HG03045 (cell line): ENCODE data around the gene SLC26A1.

ENCODE experiments used
- ATAC-seq: cut with Tn5 transposase; IDR thresholded peaks from one replicate; pipeline ENCODE4 v1.9.1; 2021; ENCODE audit warnings: mild to moderate bottlenecking, moderate library complexity; ENCODE audit not compliant: unreplicated experiment

The SLC26A1 gene

GRCh38 chr4:993111-994029, at the start of gene SLC26A1:
Gene SLC26A1, minus strand, starts transcription at chr4:993404. Its CDS starts 1,701 bp downstream, at chr4:991703.
- ATAC-seq: no peak

GRCh38 chr4:1042352-1043055, 49.3 kb upstream of the SLC26A1 start:
- ATAC-seq: no peak

- ATAC-seq: no peak
Observed at GRCh38 chr4:1041936-1042330, 48.7 kb upstream of the SLC26A1 start.

- ATAC-seq: no peak
Observed at GRCh38 chr4:1041147-1041935, 48.1 kb upstream of the SLC26A1 start.

- no peak for ATAC-seq
Observed at GRCh38 chr4:1040344-1041146, 47.3 kb upstream of the SLC26A1 start.

DNA sequence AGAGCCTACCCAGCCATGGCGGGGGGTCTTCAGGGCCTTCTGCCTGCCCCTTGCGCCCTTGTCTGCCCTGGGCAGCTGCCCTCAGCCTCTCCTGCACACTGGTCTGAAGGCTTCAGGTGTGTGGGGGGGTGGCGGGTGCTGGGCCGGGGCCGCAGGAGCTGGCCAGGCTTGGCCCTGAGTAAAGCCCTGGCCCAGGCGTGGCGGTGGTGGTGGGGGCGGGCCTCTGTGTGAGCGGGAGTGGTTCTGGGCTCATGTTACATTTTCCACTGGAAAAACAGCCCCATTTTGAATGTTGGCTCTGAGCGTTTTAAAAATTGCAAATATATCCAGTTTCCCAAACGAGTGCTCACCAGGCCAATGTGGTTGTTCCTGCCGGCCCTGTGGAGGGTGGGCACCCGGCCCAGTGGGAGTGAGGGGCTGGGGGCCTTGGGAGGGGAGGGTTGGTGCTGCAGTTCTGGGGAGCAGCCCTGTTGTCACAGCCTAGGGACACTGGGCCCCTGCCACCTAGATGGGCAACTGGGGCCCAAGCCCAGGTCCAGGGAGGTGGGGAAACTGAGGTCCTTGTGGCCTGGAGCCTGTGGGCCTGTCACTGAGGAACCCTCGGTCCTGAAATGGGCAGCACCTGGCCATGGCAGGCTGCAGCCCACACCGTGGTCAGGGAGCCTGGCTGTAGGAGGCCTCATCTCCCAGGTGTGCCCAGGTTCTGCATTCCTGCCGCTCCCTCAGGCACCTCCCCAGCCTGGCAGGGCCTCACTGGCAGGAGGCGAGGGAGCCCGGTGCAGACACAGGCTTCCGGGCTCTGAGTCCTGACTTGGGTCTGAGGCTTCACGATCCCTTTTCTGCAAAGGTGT, 46.5 kb upstream of the SLC26A1 start:
- no peak for ATAC-seq

DNA sequence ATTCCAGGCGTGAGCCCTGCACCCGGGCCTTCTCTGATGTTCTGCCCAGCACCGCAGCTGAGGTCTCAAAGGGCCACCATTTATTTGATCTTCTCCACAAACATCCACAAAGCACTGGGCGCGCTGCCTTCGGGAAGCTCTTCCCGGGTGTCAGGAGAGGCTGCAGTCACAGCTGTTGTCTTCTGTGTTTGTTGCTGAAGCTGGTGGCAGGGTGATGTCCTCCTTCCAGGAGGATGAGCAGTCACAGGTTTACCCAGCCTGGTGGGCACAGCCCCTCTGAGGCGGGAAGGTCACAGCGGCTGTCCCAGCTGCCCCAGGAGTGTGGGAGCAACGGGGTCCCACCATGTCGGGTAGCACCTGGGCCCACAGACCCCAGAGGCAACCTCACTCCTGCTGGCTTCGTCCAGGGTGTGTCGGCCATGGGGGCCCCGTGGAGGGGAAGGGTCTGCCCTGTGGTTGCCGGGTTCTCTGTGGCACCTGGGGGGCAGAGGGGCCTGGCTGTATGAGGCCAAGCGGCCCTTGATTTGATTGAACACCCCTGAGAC, 45.8 kb upstream of the SLC26A1 start:
- no peak for ATAC-seq

DNA sequence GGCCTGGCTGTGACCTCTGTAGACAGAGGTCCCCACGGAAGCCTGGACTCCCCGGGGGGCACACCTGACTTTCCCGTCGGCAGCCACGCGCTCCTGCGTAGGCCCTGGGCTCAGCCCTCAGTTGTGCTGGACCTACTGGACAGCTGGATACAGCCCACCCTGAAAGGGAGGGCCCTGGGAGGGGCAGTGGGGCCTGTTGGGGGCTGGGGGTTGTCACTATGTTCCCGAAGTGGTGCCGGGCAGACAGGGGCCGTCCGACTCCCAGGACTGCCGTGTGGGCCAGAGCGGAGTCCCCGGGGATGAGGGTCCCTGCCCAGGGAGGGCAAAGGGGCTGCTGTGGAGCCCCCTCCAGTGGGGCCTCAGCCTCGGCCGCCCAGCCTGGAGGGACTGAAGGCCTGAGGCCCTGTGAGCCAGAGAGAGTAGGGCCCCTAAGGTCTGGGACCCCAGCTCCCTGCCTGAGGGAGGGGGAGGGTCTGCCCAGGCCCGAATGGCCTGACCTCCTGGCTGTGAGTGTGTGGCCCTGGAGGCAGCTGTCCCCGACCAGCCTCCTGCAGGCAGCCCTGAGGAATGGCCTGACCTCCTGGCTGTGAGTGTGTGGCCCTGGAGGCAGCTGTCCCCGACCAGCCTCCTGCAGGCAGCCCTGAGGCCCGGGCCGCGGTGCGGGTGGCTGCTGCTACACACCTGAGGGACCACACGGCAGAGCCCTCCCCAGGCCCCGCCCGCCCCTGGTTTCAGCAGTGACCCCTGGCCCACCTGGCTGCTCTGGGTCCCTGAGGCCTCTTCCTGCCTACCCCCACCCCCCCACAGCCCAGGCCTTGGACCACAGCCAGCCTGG, 44.0 kb upstream of the SLC26A1 start:
- no peak for ATAC-seq

GRCh38 chr4:1036095-1036494, 42.9 kb upstream of the SLC26A1 start:
- no peak for ATAC-seq

DNA sequence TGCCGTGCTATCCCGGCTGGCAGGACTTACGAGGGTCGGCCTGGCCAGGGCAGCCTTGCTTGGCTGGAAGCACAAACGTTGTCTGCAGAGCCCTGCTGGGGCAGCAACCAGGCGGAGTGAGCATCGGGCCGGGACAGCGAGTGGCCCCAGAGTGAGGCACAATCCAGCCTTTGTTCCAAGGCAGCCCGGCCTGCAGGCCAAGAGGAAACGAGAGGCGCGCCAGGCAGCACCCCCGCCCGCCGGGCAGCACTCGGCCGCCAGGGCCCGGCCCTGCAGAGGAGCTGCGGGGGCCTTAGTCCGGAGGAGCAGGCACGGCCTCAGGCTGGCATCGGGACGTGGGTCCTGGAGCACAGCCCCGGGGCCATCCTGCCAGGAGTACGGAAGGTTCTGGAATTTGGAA, 42.3 kb upstream of the SLC26A1 start:
- ATAC-seq: no peak

GRCh38 chr4:1033840-1034551, 40.8 kb upstream of the SLC26A1 start:
- ATAC-seq: no peak

GRCh38 chr4:1032861-1033260, 39.7 kb upstream of the SLC26A1 start:
- ATAC-seq: no peak

- no peak for ATAC-seq
Observed at GRCh38 chr4:1031956-1032795, 39.0 kb upstream of the SLC26A1 start.

- no peak for ATAC-seq
Observed at GRCh38 chr4:1031346-1031745, 38.1 kb upstream of the SLC26A1 start.

DNA sequence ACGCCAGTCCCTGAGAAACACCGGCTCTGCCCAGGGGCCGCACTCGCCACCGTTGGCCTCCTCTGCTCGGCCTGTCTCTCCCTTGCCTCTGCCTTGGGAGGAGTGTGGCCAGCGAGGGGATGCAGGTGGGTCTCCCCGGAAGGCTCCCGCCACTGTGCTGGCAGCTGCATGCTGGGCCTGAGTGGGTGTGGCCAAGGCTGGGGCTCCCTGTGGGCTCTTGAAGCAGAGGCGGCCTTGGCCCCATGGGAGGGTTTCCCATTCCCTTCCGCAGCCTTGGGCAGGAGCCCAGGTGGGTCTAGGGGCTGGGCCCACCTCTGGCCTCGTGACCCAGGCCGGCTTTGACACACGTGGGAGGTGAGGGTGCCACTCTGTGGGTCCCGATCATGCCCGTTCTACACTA, 37.4 kb upstream of the SLC26A1 start:
- no peak for ATAC-seq

DNA sequence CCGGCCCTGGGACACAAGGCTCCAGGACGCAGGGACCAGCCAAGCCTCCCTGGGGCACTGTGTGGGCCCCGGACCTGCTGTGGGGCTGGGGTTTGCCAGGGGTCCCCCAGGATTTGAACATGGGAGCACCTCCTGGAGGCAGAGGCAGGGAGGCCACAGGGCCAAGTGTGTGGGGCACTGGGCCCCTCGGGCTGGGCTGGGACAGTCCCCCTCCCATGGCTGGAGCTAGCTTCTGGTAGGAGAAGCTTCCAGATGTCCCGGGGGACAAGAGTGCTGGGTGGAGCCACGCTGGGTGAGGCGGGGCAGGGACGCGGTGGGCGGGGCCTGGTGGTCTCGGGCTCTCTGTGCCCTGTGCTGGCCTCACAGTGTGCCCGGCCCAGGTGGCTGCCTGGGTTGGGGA, 36.8 kb upstream of the SLC26A1 start:
- ATAC-seq: no peak

DNA sequence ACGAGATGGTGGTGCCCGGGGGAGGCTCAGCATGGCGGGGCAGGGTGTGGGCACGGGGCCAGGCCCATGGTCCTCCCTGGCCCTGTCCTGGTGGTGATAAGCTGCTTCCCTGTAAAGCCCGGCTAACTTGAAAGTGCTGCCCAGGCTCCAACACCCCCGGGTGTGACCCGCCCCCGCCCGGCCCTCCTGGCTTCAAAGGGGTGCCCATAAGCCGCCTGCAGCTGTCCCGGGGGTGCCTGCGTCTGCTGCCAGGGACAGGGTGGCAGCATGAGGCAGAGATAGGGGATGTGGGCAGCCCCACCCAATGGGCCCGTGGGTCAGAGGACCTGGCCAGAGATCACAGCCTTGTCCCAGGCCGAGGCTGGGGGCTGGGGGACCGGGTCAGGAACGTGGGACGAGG, 36.3 kb upstream of the SLC26A1 start:
- ATAC-seq: no peak
